GM21381 (cell line): Measurements from ENCODE around the gene TTYH3.
A peak's percentile ranks its signal among the peaks of the same experiment; 100 is the strongest.

Source experiments
- ATAC-seq: cut with Tn5 transposase; IDR thresholded peaks from one replicate; pipeline ENCODE4 v1.9.1; 2021; ENCODE audit warnings: mild to moderate bottlenecking, moderate library complexity; ENCODE audit not compliant: unreplicated experiment

Gene TTYH3

GRCh38 chr7:2701832-2702593, 70.2 kb downstream of the TTYH3 start:
- no peak for ATAC-seq

GRCh38 chr7:2702594-2702957, 70.8 kb downstream of the TTYH3 start:
- ATAC-seq: no peak

- no peak for ATAC-seq
Measured at GRCh38 chr7:2705371-2706096, 73.7 kb downstream of the TTYH3 start.

- no peak for ATAC-seq
Measured at GRCh38 chr7:2706685-2707126, 74.9 kb downstream of the TTYH3 start.

- no peak for ATAC-seq
Measured at GRCh38 chr7:2707481-2707880, 75.7 kb downstream of the TTYH3 start.

- no peak for ATAC-seq
Measured at GRCh38 chr7:2708041-2708440, 76.3 kb downstream of the TTYH3 start.

GRCh38 chr7:2708547-2709310, 76.9 kb downstream of the TTYH3 start:
- ATAC-seq: no peak

- peak; percentile 76 for ATAC-seq
Measured at GRCh38 chr7:2709553-2710285, 77.9 kb downstream of the TTYH3 start.

GRCh38 chr7:2710286-2710655, 78.5 kb downstream of the TTYH3 start:
- peak; percentile 42 for ATAC-seq

GRCh38 chr7:2710901-2711551, 79.2 kb downstream of the TTYH3 start:
- ATAC-seq: peak; percentile 37

- ATAC-seq: no peak
Measured at GRCh38 chr7:2711895-2712675, 80.3 kb downstream of the TTYH3 start.

GRCh38 chr7:2713370-2713769, 81.6 kb downstream of the TTYH3 start:
- no peak for ATAC-seq

- no peak for ATAC-seq
Measured at GRCh38 chr7:2713978-2714377, 82.2 kb downstream of the TTYH3 start.
